ENCODE data around the gene EPYC. TPM values are rescaled to one million over a fixed set of nuclear protein-coding genes. Genes with fewer than 3 reads are reported as not detected.

The EPYC gene
- total and polyA plus RNA-seq, 2 of the 13 experiments (the other 11 are each of a cell fraction or from before 2014, with no cell fraction given) = not detected

- no peak for ATAC-seq
- Histone ChIP-seq H3K9ac (ENCODE audit: insufficient read depth, low read depth, low read length) (no peak overlapping the region), H3K9me3 (ENCODE audit: low read length) (no peaks in the 10 kb centered on the region), H3K4me1 (ENCODE audit: insufficient read depth, low read length) (peaks cover 6% of the 10 kb centered on the region; the same call in 1 of the 2 replicates), H2AFZ (ENCODE audit: low read length) (no peak overlapping the region), H3K4me2 (ENCODE audit: low read depth, low read length) (no peak overlapping the region), H3K36me3 (replicated peaks in 1 of 2; ENCODE audit: control insufficient read depth in 1 of 2, insufficient read depth in 2 of 2, low read length in 2 of 2) (no peaks in the 10 kb centered on the region), H3K4me3 (replicated peaks in 1 of 3; ENCODE audit: insufficient read depth in 1 of 3, low read depth in 2 of 3, low read length in 3 of 3) (no peak overlapping the region), H3K27ac (ENCODE audit: extremely low read length, insufficient read depth, low read length) (no peak overlapping the region), H3K27me3 (ENCODE audit: control insufficient read depth in 1 of 2, insufficient read depth in 2 of 2, low read length in 2 of 2) (no peaks in the 10 kb centered on the region; a peak in 1 of 5 replicates), H4K20me1 (ENCODE audit: insufficient read depth, low read length) (no peaks in the 10 kb centered on the region), H3K79me2 (ENCODE audit: insufficient read depth, low read length) (no peaks in the 10 kb centered on the region)
- POLR2A ChIA-PET = no interaction called here
- CTCF ChIA-PET (ENCODE audit: low intra/inter-chr PET ratio, low total read pairs) = no interaction called here
- FAIRE-seq = no peak
- no peak for TF ChIP-seq ZNF691 (CRISPR knock-in tag; IDR thresholded peaks at IDR 0.05; ENCODE audit: borderline replicate concordance, low read depth)
- no peak for TF ChIP-seq PRMT3 (CRISPR knock-in tag; IDR thresholded peaks at IDR 0.05; ENCODE audit: borderline replicate concordance, low read depth)
- TF ChIP-seq, protein P1, sequence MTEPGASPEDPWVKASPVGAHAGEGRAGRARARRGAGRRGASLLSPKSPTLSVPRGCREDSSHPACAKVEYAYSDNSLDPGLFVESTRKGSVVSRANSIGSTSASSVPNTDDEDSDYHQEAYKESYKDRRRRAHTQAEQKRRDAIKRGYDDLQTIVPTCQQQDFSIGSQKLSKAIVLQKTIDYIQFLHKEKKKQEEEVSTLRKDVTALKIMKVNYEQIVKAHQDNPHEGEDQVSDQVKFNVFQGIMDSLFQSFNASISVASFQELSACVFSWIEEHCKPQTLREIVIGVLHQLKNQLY (CRISPR knock-in tag; IDR thresholded peaks at IDR 0.05) = no peak
- no peak for TF ChIP-seq ZSCAN9 (CRISPR knock-in tag; IDR thresholded peaks at IDR 0.05; ENCODE audit: borderline replicate concordance)
- no peak for TF ChIP-seq SNRNP70 (IDR thresholded peaks at IDR 0.05; ENCODE audit: low read depth, low read length)
- no peak for TF ChIP-seq BCLAF1 (IDR thresholded peaks at IDR 0.05)
- intact Hi-C loops (cut with micrococcal nuclease; ENCODE audit: unreplicated experiment) (no loop called here), in situ Hi-C loops (cut with HindIII; ENCODE audit: extremely low pct_ligation_motif_present, low pct_unique_long_range_greater_than_20kb) (no loop called here)
- no peak for DNase-seq (ENCODE audit: low spot score)
- no TSS peak for BruUV-seq (replicated peaks)
Observed at GRCh38 chr12:90922145-90922627, 82.6 kb downstream of the EPYC start.
